SK-N-SH (cell line): ENCODE data around the gene OR4D11. TPM values are rescaled to one million over a fixed set of nuclear protein-coding genes. Genes with fewer than 3 reads are reported as not detected.

Experiments
- CTCF ChIA-PET: fragments of 300-600, 350-600 bp; formaldehyde crosslinking; extraction: SDS; loops from one replicate; lab custom pipeline; 2021; lab: Yijun Ruan, JAX
- POLR2A ChIA-PET: fragments of 350-600 bp; sonication (Branson Sonifier 250); formaldehyde crosslinking; extraction: SDS; loops from one replicate; lab custom pipeline; 2020; ENCODE audit warnings: antibody characterized with exemption, inconsistent platforms; lab: Yijun Ruan, JAX
- DNase-seq: peaks from one replicate; pipeline ENCODE4 v3.0.0; 2012
- H2AFZ ChIP-seq: fragments of 200-600 bp; sonication (generic); 2 replicates; pipeline ENCODE4 v1.8.1; 2016; ENCODE audit warnings: antibody characterized with exemption, mild to moderate bottlenecking, low read depth
- H3F3A ChIP-seq: fragments of 200-600 bp; sonication (generic); replicated peaks from 2 replicates; pipeline ENCODE3; 2016; ENCODE audit warnings: antibody characterized with exemption, mild to moderate bottlenecking; ENCODE audit not compliant: insufficient read depth
- H3K27ac ChIP-seq, 2 experiments: fragments of 200-500 bp in 1 of 2; fragments of 200-600 bp in 1 of 2; sonication (Bioruptor generic) in 1 of 2; sonication (generic), shearing (Covaris generic) in 1 of 2; 2 replicates each; pipeline versions ENCODE4 v1.5.1 to v1.6.1; 2014 to 2016; ENCODE audit warnings: low read depth in 2 of 2, inconsistent platforms in 1 of 2, low read length in 1 of 2, mild to moderate bottlenecking in 1 of 2, mixed read lengths in 1 of 2
- H3K27me3 ChIP-seq: fragments of 200-600 bp; sonication (generic), shearing (Covaris generic); 2 replicates; pipeline ENCODE4 v1.6.1; 2016; ENCODE audit warnings: mixed run types; ENCODE audit not compliant: insufficient read depth
- H3K36me3 ChIP-seq, 2 experiments: fragments of 200-500 bp in 1 of 2; fragments of 200-600 bp in 1 of 2; sonication (Bioruptor generic) in 1 of 2; sonication (generic) in 1 of 2; replicated peaks in 1 of 2; 2 replicates each; pipeline versions ENCODE3 to v1.5.1; 2014 to 2016; ENCODE audit warnings: low read length in 1 of 2, mild to moderate bottlenecking in 1 of 2; ENCODE audit not compliant: insufficient read depth in 2 of 2, control insufficient read depth in 1 of 2
- H3K4me1 ChIP-seq, 2 experiments: fragments of 200-500 bp in 1 of 2; fragments of 200-600 bp in 1 of 2; sonication (Bioruptor generic) in 1 of 2; sonication (generic), shearing (Covaris generic) in 1 of 2; 2 replicates each; pipeline versions ENCODE4 v1.5.1 to v1.6.1; 2014 to 2016; ENCODE audit warnings: low read depth in 1 of 2, low read length in 1 of 2, mixed run types in 1 of 2; ENCODE audit not compliant: insufficient read depth in 2 of 2, control insufficient read depth in 1 of 2
- H3K4me2 ChIP-seq: fragments of 200-600 bp; sonication (generic), shearing (Covaris generic); 2 replicates; pipeline ENCODE4 v1.6.1; 2017; ENCODE audit warnings: mixed run types
- H3K4me3 ChIP-seq, 2 experiments: fragments of 200-500 bp in 1 of 2; fragments of 200-600 bp in 1 of 2; sonication (Bioruptor generic) in 1 of 2; sonication (generic), shearing (Covaris generic) in 1 of 2; 2 replicates each; pipeline versions ENCODE4 v1.5.1 to v1.8.1; 2014 to 2016; ENCODE audit warnings: low read depth in 2 of 2, inconsistent platforms in 1 of 2, low read length in 1 of 2, mild to moderate bottlenecking in 1 of 2, mixed read lengths in 1 of 2, moderate library complexity in 1 of 2
- H3K79me2 ChIP-seq: fragments of 200-600 bp; sonication (generic); 2 replicates; pipeline ENCODE4 v1.8.1; 2017; ENCODE audit warnings: mild to moderate bottlenecking; ENCODE audit not compliant: insufficient read depth
- H3K9ac ChIP-seq: fragments of 200-600 bp; sonication (generic); 2 replicates; pipeline ENCODE4 v1.6.1; 2017; ENCODE audit warnings: mixed run types
- H3K9me2 ChIP-seq: fragments of 200-600 bp; sonication (generic); 2 replicates; pipeline ENCODE4 v1.6.1; 2017; ENCODE audit warnings: mixed run types
- H3K9me3 ChIP-seq: fragments of 200-600 bp; sonication (generic); 2 replicates; pipeline ENCODE4 v1.6.1; 2017; ENCODE audit warnings: mixed run types, mild to moderate bottlenecking, moderate library complexity
- H4K20me1 ChIP-seq: fragments of 200-600 bp; sonication (generic); 2 replicates; pipeline ENCODE4 v1.6.1; 2017; ENCODE audit warnings: mild to moderate bottlenecking, mixed run types; ENCODE audit not compliant: insufficient read depth
- CHD2 ChIP-seq: fragments of 150-350 bp; IDR thresholded peaks from 2 replicates; pipeline ENCODE4 v1.6.1; 2018; ENCODE audit warnings: low read length; ENCODE audit not compliant: partially characterized antibody
- CTCF ChIP-seq: fragments of 200-600 bp; sonication (generic); IDR thresholded peaks from 2 replicates; pipeline ENCODE4 v1.6.1; 2017; ENCODE audit warnings: antibody characterized with exemption, mild to moderate bottlenecking, moderate library complexity
- EP300 ChIP-seq, 2 experiments: IDR thresholded peaks; 2 replicates each; pipeline versions ENCODE4 v1.4.0 to v1.6.1; 2012; ENCODE audit warnings: borderline replicate concordance in 1 of 2, low read depth in 1 of 2, low read length in 1 of 2
- FOSL2 ChIP-seq: IDR thresholded peaks from 2 replicates; pipeline ENCODE4 v1.4.0; 2012; ENCODE audit warnings: low read depth, mild to moderate bottlenecking, moderate library complexity, borderline replicate concordance
- GATA2 ChIP-seq: sonication (generic); formaldehyde crosslinking; IDR thresholded peaks from 2 replicates; pipeline ENCODE4 v1.5.0; 2020; ENCODE audit warnings: mild to moderate bottlenecking, missing genetic modification reagents
- IRF3 ChIP-seq: fragments of 150-350 bp; IDR thresholded peaks from 2 replicates; pipeline ENCODE4 v1.6.1; 2016; ENCODE audit warnings: mild to moderate bottlenecking, low read depth, low read length
- MAX ChIP-seq: IDR thresholded peaks from 2 replicates; pipeline ENCODE4 v1.4.0; 2012; ENCODE audit warnings: low read depth
- MXI1 ChIP-seq: IDR thresholded peaks from 2 replicates; pipeline ENCODE4 v1.6.1; 2012; ENCODE audit warnings: mild to moderate bottlenecking, low read depth, low read length, improper control_type of control experiment
- NFIC ChIP-seq: IDR thresholded peaks from 2 replicates; pipeline ENCODE4 v1.4.0; 2012; ENCODE audit warnings: borderline replicate concordance
- PBX3 ChIP-seq: IDR thresholded peaks from 2 replicates; pipeline ENCODE4; 2012
- RCOR1 ChIP-seq: fragments of 150-350 bp; IDR thresholded peaks from 2 replicates; pipeline ENCODE4 v1.6.1; 2017; ENCODE audit warnings: antibody characterized with exemption, low read length
- REST ChIP-seq: IDR thresholded peaks from 2 replicates; pipeline ENCODE4 v1.6.1; 2012; ENCODE audit warnings: mild to moderate bottlenecking, low read depth, low read length, moderate library complexity
- RXRA ChIP-seq: IDR thresholded peaks from 2 replicates; pipeline ENCODE4 v1.4.0; 2012; ENCODE audit warnings: low read depth, mild to moderate bottlenecking, borderline replicate concordance
- SIN3A ChIP-seq: IDR thresholded peaks from 2 replicates; pipeline ENCODE4 v1.6.1; 2012; ENCODE audit warnings: low read depth, mild to moderate bottlenecking, low read length, moderate library complexity, borderline replicate concordance
- TEAD4 ChIP-seq: IDR thresholded peaks from 2 replicates; pipeline ENCODE4 v1.4.0; 2012; ENCODE audit warnings: mild to moderate bottlenecking, borderline replicate concordance; ENCODE audit not compliant: insufficient read depth
- USF2 ChIP-seq: fragments of 150-350 bp; IDR thresholded peaks from 2 replicates; pipeline ENCODE4 v1.6.1; 2017; ENCODE audit warnings: antibody characterized with exemption, low read length, low read depth, borderline replicate concordance
- YY1 ChIP-seq: IDR thresholded peaks from 2 replicates; pipeline ENCODE4 v1.4.0; 2012; ENCODE audit warnings: low read depth, mild to moderate bottlenecking
- WGBS: methylation state at CpG from one replicate; pipeline ENCODE4 v1.1.6; 2017; ENCODE audit warnings: low lambda C conversion rate; 5-methylcytosine and 5-hydroxymethylcytosine counted together
- polyA plus RNA-seq, 3 experiments: library from polyadenylated mRNA; depleted of rRNA; stranded (reverse); fragments of >200 nt; gene quantifications; 2 replicates each; pipeline ENCODE4 v1.2.3, GENCODE V29; 2012

Gene OR4D11
- polyA plus RNA-seq, 1 of the 3 experiments (the other 2 are of a cell fraction) = not detected

- peak; percentile 81 for TF ChIP-seq RCOR1
- no peak for TF ChIP-seq USF2
- peak; percentile 32 for TF ChIP-seq PBX3
- peak; percentile 54; the same call in 1 of the 2 replicates for TF ChIP-seq NFIC
- TF ChIP-seq TEAD4 = peak; percentile 72
- no peak for TF ChIP-seq EP300 (IDR thresholded peaks at IDR 0.05; ENCODE audit: borderline replicate concordance in 1 of 2, low read depth in 1 of 2, low read length in 1 of 2)
- TF ChIP-seq CHD2 = peak; percentile 67
- TF ChIP-seq RXRA = peak; percentile 39; the same call in 1 of the 2 replicates
These were observed 47.0 kb downstream of the OR4D11 start (continued) for GRCh38 chr11:59550368-59550841.

- no peak; the same call in 1 of the 2 replicates for TF ChIP-seq IRF3
- TF ChIP-seq MXI1 = peak; percentile 75
- TF ChIP-seq NFIC = 0 out of 2 replicates have a peak, but pooled peaks have one; percentile 2
- peak; percentile 56; the same call in 1 of the 2 replicates for TF ChIP-seq SIN3A
- peak; percentile 95 for TF ChIP-seq MAX
- no peak for TF ChIP-seq CTCF
- TF ChIP-seq GATA2 (CRISPR knock-in tag) = no peak
- TF ChIP-seq CHD2 = peak; percentile 18
- TF ChIP-seq REST = peak; percentile 6; the same call in 1 of the 2 replicates
- TF ChIP-seq TEAD4 = peak; percentile 68; the same call in 1 of the 2 replicates
- TF ChIP-seq FOSL2 = 0 out of 2 replicates have a peak, but pooled peaks have one; percentile 21
- peak; percentile 53; the same call in 1 of the 2 replicates for TF ChIP-seq YY1
- Histone ChIP-seq H3K4me1 (peaks cover 0 to 2% of the 10 kb centered on the region in 2 experiments; a peak in 2 of 4 replicates), H3K4me2 (peak overlapping the region; percentile 74), H3K9me3 (no peaks in the 10 kb centered on the region), H3K4me3 (peak overlapping the region; percentile 66 to 77), H3K27me3 (no peaks in the 10 kb centered on the region), H3K9me2 (no peaks in the 10 kb centered on the region), H3K36me3 (no peaks in the 10 kb centered on the region), H4K20me1 (no peaks in the 10 kb centered on the region), H3F3A (peaks cover 44% of the 10 kb centered on the region), H3K9ac (peak overlapping the region; percentile 86), H3K79me2 (no peaks in the 10 kb centered on the region), H2AFZ (peak overlapping the region; percentile 88), H3K27ac (peak overlapping the region; percentile 91 to 93)
- ChIA-PET POLR2A (no interaction called here), CTCF (interaction anchor here (1.3 to 4.0 kb wide), 2 partner anchors 10 to 15 kb away, joined by 4 to 17 read pairs; no protein-coding TSS in a partner anchor)
- 2% methylated on average over 34 of the region's 34 CpGs for WGBS
- DNase-seq = peak; percentile 44
These were observed 47.7 kb downstream of the OR4D11 start for GRCh38 chr11:59550842-59551658.
